DMS 273 (cell line): ENCODE data around the gene ZMYM3.

Experiments used
- DNase-seq: peaks from one replicate; lab custom pipeline; 2025; ENCODE audit not compliant: unreplicated experiment; lab: John Stamatoyannopoulos, UW

ZMYM3 gene

GRCh38 chrX:71253253-71254091, 468 bp downstream of the ZMYM3 start:
- peak; percentile 79 for DNase-seq

DNA sequence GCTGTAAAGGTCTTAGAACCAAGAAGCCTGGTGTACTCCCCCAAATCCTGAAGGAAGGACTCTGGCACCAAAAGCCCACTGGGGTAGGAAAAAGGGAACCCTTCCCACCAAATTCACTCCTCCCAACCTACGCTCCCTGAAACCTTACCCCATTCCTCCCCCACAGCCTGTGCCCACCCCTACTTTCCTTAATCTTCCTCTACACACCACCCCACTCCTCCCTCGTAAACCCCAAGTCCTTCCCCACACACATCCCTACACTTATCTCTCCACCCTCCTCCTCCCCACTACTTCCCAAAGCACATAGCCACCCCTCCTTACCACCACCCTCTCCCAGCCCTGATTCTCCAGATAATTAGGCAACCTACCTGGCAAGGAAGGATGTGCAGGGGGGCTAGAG, 1.7 kb downstream of the ZMYM3 start:
- DNase-seq = no peak

GRCh38 chrX:71251466-71251973, 2.4 kb downstream of the ZMYM3 start:
- no peak for DNase-seq

DNA sequence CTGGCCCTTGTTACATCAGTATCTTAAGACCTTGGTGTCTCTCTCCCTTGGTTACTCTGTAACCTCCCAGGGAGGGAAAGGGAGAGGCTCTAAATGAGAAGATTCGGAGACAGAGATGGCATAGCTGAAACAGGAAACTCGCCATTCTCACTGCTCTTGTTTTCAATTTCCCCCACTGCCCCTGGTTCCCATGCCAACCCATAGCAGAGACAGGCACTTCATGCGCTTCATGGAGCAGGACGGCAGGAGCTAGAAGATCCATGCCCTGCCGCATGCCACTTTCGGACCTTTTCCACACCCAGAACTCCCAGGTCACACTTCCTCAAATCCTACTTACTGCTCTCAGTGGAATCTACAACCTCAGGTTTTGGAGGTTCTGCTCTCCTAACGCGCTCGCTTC, 3.1 kb downstream of the ZMYM3 start:
- no peak for DNase-seq

DNA sequence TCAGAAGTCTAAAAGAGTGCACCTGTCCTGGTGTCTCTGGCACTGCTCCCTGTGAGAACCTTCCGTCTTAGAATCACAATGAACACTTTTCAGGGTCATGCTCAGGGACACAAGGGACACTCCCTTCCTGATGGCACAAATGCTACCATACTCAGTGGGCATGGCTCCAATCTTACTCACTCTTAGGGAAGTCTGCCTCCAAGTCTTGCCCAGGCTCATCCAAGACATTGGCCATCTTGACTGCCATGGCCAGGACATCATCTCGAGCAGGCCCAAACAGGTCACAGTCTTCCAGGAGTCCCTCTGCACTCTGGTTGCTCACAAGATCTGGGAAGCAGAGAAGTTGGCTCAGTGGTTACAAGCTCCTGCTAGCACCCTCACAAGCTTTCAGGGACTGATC, 8.8 kb downstream of the ZMYM3 start:
- no peak for DNase-seq

DNA sequence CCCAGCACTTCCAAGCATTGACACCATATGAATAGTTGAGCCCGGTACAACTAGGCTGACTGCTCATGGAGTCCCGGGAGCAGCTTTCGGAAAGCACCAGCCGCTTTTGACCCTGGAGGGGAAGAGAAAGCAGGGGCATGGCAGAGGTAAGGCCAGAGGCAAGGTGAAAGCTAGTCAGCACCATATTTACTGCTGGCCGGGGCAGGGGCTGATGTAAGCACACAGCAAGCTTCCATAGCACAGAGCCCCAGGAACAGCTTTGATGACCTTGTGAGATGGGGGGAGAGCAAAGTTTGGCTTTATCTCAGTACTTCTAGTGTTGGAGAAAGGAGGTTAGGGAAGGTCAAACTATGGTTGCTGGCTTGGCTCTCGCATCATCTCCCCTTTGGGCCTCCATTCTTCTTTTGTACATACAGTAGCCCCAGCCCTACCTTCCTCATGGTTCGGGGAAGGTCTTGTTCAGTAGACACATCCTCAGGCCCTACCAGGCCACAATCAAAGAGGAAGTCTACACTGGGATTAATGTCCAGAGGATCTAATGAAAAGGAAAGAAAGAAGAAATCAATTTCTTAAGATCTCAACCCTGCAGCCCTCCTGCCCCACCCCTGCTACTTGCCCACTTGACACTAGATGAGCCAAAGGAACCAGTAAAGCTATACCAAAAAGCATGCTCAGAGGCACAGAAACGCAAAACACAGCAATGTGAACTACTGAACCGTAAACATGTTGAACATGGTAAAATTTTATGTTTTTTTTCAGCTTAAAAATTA, 9.4 kb downstream of the ZMYM3 start:
- no peak for DNase-seq

DNA sequence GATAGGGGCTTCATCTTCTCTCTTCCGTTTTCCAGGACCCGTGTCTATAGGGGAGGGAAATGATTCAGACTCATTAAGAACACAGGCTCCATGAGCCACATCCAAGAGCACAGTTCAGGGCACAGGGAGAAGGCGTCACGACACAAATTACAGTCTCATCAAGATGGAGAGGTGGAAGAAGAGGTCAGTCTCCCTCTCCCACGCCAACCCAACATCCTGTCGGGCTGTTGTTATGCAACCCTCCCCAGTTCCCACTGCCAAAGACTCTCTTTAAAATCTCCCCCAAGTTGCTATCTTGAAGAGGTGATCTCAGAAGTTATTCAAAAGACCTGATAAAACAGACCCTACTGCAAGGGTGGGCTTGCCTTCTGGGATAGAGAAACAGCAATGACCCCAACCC, 12.6 kb downstream of the ZMYM3 start:
- no peak for DNase-seq

DNA sequence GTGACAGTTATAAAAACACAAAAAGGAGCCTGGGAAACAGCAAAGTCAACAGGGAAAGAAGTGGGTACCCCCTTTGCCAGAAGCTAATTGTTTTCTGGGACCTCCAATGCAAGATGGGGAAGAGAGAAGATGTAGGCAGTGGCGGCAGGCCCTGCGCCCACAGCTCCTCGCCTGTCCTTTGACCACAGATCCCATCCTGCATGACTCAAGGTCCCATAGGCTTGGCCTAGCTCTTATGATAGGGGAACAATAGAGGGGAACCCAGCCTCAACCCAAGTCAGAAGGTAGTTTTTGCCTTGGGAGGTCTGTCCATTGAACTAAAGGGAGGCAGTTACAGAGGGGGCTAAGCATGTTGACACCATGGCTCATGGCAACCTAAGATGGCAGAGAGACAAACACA, 14.2 kb downstream of the ZMYM3 start:
- no peak for DNase-seq

DNA sequence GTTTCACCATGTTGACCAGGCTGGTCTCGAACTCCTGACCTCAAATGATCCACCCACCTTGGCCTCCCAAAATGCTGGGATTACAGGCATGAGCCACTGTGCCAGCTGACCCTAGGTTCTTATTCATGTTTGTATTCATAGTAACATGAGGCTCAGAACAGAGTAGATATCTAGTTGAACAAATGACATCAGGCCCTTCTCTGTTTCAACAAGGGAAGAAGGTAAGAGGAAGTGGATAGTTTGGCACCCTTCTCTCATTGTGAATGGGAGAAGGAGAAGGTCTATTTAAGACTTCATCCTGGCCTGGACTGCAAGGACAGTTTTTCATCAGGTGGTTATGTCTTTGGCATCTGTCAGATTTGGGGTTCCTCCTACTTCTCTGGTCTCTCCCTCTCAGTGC, 17.1 kb downstream of the ZMYM3 start:
- no peak for DNase-seq

DNA sequence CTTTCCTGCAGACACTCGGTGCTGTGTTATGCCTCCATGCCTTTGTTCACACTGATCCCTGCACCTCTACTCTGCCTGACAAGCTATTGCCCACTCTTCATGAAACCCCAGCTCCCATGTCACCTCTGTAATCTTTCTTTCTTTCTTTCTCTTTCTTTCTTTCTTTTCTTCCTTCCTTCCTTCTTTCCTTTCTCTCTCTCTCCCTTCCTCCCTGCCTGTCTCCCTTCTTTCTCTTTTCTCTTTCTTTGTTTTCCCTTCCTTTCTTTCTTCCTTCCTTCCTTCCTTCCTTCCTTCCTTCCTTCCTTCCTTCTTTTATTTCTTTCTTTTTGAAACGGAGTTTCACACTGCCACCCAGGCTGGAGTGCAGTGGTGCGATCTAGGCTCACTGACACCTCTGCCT, 18.5 kb downstream of the ZMYM3 start:
- DNase-seq = no peak

DNA sequence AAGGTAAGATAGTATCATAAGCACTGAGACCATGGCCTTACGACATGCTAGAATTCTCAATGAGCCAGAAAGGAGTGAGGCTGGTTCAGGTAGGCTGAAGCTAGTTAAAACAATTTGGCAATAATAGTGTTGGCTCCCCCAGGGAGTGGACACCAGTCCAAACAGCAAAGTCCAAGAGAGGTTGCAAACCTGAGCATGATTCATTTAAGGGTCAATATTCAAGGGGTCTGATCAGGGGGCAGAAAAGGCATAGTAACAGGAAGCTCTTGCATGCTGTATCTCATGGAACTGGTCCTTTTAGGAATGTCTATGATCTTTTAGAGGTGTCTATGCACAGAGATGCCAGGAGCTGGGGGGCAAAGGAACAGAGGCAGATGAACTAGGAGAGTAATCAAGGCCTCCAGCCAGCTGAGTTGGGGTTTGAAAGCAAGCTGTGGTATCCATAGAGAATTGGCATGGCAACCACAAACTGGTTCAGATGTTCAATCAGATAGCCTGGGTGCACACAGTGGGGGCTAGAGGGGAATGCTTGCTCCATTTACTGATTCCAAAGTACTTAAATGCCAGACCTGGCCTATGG, 25.8 kb downstream of the ZMYM3 start:
- no peak for DNase-seq

- peak; percentile 15 for DNase-seq
These were observed 26.4 kb downstream of the ZMYM3 start for GRCh38 chrX:71227370-71228062.

DNA sequence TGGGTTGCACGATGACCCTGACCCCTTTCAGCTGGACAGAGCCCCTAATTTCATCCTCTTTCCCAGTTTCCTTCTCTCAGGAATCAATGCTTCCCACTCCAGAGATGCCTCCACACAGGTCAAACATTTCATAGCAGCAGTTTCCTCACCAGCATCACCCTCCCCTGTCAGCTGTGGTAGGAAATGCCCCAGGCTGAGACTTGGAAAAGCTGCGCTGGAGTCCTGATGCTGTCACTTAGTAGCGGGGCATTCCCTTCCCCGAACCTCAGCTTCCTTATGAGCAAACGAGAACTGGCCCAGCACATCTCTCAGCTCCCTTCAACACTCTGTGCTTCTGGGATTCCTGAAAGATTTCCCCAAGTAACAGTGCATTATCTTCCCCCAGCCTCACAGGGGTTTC, 28.3 kb downstream of the ZMYM3 start:
- no peak for DNase-seq

GRCh38 chrX:71225009-71225408, 28.9 kb downstream of the ZMYM3 start:
- no peak for DNase-seq

DNA sequence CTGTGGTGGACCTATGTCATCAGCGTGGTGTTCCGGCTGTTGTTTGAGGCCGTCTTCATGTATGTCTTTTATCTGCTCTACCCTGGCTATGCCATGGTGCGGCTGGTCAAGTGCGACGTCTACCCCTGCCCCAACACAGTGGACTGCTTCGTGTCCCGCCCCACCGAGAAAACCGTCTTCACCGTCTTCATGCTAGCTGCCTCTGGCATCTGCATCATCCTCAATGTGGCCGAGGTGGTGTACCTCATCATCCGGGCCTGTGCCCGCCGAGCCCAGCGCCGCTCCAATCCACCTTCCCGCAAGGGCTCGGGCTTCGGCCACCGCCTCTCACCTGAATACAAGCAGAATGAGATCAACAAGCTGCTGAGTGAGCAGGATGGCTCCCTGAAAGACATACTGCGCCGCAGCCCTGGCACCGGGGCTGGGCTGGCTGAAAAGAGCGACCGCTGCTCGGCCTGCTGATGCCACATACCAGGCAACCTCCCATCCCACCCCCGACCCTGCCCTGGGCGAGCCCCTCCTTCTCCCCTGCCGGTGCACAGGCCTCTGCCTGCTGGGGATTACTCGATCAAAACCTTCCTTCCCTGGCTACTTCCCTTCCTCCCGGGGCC, 29.7 kb downstream of the ZMYM3 start:
- DNase-seq = no peak

DNA sequence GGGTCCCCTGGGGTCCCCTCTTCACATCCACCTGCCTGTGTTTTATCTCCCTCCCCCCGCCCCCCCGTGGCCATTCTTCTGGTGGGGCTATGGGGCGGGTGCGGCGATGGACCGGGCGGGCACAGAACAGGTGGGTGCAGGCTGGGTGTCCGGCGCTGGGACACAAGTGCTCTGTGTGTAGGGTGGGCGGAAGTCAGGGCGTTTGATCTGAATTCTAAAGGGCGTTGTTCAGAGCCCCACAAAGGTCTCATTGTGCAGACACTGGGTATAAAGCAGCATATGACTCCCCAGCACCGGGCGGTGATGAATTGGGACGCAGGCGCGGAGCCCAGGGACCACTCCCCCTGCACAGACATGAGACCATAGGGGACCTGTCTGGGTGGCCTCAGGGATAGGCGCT, 31.0 kb downstream of the ZMYM3 start, which contains the start of gene GJB1:
TSS of gene GJB1 (plus strand) at position 296 of the 400 bp plus-strand sequence. CDS start 484 bp downstream, outside the sequence.
- no peak for DNase-seq

DNA sequence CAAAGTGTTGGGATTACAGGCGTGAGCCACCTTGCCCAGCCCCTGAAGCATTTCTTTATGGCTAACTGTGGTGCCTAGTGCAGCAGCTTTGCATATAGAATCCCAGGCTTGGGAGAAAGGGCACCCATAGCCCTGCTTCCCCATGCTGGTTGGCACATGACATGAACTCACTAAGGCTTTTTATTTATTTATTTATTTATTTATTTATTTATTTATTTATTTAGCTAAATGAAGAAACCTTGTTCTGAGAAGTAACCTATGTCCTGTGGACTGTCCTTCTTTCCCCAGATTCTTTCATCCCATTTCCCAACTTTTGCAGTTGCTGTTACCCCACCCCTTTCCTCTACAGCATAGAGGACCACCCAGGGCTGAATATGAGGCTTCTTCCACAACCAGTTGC, 32.8 kb downstream of the ZMYM3 start:
- no peak for DNase-seq

- DNase-seq = no peak
These were observed 36.6 kb downstream of the ZMYM3 start for GRCh38 chrX:71217298-71217697.

DNA sequence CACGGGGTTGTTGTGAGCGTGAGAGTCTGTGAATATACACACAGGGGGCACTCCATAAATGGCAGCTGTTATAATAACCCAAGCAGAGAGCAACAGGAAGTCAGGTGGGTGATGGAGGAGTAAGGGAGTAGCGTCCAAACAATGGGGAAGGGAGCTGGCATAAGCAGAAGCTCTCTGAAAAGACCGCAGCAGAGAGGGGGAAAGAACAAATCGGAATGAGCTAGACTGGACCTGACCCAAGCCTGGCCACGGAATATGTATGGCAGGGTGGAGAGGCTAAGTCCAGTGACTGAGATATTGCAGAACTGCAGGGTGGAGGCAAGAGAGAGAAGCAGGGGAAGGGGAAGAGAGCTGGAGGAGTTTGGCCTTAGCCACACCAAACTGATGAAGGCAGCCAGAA, 37.5 kb downstream of the ZMYM3 start:
- no peak for DNase-seq

DNA sequence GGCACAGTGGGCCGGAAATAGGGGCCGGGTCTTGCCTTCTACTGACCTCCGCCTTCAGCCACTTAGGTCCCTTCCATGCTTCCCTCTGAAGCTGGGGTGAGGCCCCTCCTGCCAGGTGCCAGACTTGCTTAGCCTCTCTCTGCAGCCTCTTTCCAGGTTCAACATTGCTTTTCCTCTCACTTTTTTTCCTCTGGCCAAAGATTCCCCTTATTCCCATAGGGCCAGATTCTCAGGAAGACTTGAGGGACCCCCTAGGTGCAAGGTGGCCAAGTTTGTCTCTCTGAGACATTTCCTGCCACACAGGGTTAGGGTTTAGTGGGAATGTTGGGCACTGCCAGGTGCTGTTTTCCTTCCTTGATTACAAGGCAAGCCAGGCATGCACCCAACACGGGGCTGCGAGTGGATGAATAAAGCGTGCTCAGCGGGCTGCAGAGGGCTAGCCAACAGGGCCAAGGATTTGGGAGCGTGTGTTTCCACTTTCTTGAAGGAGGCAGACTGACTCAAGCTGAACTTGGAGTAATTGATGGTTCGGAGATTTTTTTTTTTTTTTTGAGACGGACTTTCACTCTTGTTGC, 38.5 kb downstream of the ZMYM3 start:
- no peak for DNase-seq
